ENCODE data around the gene BMP10.

BMP10 gene

DNA sequence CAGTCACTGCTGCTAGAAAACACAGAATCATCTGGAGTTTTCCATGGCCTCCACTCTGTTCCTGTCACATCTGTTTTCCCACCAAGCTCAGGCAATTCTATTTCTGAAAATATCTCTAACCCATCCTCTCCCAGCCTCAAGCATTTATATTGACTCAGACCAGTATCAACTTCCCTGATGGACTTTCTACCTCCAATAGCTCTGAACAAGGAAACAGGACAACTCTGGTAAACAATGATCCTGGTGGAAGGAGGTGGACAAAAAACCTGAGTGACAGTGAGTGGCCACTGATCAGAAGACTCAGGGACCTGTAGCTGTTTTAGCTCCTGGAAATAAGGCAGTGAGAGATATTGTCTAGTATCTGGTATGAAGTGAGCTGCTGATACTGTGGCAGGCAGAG is 23.4 kb downstream of the BMP10 start:
- no peak for DNase-seq

DNA sequence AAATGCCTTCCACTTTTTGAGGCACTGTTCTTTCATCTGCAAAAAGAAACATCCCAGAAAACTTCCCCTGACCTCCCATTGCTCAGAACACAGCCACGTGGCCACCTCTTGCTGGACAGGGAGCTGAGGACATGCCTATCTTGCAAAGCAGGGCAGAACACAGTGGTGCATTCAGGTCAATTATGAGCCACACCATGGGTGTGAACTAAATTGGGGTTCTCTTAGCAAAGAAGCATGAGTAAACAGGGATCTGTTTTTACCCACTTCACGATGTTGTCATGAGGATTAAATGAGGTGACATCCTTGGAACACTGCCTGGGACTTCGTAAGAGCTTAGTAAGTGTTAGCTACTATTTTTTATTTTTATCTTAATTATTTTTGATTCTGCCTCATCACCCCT is 25.1 kb downstream of the BMP10 start:
- DNase-seq, result no peak

DNA sequence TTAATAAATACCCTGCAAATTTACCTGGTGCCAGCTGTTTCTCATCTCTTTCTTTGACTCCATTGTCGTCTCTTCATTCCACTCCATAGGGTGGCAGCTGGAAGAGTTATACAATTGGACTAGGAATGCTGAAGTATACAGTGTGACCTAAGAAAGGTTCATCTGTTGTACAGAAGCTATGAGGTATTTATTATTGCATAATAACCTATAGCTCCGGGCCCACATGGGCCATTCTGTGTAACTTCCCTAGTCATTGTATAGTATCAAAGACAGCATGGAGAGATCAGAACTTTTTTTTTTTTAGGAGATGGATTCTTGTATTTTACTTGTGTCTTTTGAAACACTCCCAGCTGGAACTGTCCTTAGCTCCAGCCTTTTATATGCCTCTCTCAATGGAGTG is 26.2 kb downstream of the BMP10 start:
- no peak for DNase-seq

DNA sequence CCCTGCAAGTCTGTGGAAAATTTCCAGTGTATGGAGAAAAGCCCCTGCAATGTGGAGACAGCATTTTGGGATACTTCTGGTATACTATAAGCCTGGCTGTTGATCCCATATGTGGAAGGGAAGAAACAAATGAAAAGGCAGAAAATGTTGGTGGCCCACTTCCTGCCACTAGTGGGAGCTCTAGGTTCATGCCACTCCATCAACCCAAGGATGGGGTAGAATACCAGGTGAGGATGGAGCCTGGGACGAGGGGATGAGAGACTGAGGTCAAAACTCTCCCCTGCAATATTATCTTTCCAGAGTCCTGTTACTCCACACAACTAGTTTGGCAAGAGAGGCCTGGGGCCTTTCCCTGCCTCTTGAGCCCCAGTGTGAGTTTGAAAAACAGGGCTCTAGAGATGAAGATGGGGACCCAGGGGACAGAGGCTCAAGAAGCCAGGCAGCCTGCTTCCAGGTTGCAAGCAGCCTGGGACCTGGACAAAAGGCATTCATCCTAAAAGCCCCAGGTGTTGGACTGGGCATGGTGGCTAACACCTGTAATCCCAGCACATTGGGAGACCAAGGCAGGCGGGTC is 31.9 kb downstream of the BMP10 start:
- no peak for DNase-seq

DNA sequence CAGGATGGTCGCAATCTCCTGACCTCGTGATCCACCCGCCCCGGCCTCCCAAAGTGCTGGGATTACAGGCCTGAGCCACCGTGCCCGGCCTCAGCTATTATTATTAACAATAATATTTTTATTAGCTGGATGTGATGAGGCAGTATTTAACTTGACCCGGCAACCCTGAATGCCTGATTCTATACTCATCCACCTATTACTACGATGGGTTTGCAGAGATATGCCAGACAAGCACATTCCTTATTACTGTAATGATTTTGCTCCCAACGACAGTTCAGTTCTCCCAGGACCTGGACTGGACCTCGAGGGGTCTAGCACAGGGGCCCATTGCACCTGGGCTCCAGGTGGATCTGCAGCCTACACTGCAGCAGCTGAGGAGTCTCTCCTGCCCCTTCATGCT is 32.6 kb downstream of the BMP10 start:
- DNase-seq, result no peak

DNA sequence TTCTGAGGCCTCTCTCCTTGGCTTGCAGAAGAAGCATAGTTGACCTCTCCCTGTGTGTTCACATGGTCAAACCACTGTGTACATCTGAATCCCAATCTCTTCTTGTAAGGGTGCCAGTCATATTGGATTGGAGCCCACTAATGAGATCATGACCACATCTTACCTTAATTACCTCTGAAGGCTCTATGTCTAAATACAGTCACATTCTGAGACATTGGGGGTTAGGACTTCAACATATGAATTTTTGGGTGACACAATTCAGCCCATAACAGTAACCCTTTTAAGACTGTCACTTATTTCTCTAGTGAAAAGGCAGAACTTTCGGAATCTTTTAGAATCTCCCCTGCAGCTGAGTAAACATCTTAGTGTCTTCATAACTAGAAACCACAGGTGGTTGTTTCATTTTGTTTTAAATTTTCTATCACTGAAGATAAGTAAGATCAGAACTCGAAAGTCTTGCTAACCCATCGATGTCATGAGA is 33.3 kb downstream of the BMP10 start:
- no peak for DNase-seq

DNA sequence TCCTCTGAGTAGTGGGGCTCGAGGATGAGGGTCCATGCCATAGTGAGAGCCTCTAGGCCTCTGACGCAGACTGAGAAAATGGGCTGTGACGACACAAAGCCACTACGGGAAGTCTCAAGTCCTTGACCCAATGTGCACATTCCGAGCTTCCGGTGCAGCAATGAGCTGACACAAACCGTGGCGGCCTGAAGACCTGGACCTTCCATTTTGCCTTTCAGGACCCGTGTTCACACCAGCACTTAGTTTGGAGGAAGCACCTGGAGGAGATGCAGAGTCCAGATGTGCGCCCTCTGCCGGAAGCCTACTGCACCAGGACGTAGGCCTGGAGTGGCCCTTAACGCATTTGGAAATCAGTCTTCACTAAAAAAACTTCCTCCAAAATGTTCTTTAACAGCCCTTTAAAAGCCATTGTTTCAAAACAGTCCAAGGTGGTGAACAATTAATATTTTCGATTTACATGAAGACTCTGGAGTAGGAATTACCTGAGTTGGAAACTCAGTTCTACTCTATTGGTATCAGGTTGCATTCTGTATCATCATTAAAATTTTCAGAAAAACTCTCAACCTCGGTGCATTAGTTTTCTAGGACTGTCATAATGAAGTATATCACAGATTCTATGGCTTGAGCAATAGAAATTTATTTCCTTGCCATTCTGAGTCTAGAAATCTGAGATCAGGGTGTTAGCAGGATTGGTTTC is 33.9 kb downstream of the BMP10 start:
- no peak for DNase-seq

DNA sequence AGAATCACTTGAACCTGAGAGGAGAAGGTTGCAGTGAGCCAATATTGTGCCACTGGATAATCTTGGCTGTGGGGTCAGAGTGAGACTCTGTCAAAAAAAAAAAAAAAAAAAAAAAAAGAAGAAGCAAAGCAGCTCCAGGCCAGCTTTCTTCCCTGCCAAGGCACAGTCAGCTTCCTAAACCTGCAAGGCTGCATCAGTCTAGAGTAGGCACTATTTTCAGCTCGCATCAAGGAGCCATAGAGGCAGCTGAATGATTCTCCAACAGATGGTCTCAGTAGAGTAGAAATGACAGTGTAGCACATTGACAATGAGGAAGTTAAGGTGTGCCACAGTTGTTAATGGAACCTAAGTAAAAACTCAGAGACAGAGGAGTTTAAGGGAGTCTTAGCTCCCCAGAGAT is 35.6 kb downstream of the BMP10 start:
- DNase-seq, result no peak

DNA sequence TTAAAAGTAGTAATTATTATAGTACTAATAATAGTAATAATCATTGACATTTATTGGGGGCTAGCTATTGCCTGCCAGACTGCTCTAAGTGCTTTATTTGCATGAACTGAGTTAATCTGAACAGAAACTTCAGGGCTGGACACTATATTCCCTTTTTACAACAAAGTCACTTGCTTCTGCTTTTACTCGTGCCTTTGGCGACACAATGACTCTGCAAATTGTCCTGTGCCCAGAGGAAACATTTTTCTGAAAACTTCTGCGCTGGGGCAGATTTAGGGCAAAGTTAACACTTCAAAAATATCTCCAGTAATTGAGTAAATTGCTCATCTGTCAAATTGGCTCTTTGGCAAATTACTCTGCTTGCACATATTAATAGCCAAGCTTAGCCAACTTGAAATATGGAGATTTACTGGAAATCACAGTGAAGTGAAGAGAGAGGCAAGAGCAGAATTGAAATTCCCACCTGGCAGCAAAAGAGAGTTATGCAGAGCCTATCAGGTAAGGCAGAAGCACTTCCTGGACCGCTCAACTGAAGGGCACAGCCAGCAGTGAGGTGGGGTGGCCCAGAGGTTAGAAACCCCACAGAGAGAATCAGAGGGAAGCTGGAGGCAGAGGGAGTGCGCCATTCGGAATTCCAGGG is 36.3 kb downstream of the BMP10 start:
- DNase-seq, result no peak

DNA sequence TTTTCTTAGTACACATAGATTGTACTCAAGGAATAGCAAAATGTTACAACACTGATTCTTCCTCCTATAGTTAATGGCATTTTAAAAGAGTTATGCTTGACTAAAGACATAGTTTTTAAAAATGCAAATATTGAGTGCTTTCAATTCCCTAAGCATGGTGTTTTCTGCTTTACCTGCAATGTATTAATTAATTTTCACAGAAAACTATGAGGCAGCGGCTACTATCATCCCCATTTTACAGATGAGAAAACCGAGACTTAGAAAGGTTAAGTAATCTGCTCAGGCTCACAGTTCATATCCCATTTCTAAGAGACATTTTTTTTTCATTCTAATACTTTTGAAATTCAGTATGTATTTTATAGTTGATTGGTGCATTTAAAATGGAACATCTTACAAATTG is 38.0 kb downstream of the BMP10 start:
- no peak for DNase-seq

DNA sequence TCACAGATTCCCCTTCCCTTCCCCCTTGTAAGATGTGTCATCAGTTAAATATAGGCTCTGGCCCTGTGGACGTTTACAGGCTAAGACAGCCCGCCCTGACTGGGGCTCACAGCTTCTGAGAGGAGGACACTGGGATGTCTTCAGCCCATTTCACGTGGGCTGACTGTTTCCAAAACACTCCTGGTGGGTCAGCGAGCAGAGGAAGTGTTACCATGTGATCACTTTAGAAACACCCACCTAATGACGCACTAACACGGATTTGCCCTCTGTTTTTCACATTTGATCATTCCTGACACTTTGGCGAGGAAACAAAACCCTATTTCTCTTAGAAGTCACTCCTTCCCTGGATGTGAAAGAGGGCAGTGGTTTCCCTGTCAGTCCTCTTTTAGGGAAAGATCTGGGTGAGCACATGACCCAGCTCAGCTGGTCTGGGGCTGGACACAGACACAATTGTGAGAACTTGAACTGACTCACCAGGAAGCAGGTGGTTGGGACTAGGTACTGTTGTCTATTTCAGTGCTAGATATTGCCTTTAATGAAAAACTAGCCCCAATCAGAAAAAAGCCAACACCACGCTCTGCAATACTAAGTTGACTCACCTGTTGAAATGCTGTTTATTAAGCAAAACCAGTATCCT is 38.8 kb downstream of the BMP10 start:
- DNase-seq, result no peak

DNA sequence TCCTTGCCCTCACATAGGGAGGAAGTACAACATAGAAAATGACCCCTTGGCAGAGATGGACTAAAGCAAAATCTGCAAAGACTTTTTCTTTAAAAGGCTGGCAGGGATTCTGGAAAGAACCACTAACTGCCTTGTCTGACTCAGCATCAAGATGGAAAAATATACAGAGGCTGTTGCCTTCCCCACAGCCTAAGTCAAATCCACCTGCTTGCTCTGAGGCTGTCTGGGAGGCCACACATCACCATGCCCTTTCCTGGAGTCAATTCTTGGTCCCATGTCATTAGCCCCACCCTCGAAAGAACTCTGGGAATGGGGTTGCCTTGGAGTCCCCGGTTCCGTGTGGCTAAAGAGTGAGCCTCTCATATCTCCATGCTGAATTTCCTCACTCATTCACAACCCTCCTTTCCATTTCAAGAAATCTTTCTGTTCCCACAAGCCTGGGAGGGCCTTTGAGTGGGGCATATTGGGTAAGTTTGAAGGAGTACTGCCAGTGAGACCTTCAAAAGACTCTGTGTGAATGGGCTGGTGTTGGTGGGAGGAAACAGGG is 39.4 kb downstream of the BMP10 start:
- DNase-seq, result no peak

DNA sequence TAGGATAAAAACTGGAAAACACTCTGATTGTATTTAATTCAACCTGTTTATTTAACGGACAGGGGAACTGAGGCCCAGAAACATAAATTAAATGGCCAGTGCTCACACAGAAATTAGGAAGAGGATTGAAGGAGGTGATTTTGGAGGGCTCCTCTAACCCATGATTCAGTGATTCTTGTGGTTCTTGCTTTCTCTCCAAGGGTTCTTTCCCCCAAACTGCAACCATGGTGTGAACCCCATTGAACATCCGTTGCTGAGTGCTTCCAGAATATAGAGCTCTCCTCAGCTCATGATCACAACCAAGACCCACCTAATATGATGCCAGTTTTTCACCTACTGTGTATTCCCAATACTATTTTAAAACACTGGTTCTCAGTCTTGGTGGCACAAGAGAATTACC is 41.4 kb downstream of the BMP10 start:
- no peak for DNase-seq

DNA sequence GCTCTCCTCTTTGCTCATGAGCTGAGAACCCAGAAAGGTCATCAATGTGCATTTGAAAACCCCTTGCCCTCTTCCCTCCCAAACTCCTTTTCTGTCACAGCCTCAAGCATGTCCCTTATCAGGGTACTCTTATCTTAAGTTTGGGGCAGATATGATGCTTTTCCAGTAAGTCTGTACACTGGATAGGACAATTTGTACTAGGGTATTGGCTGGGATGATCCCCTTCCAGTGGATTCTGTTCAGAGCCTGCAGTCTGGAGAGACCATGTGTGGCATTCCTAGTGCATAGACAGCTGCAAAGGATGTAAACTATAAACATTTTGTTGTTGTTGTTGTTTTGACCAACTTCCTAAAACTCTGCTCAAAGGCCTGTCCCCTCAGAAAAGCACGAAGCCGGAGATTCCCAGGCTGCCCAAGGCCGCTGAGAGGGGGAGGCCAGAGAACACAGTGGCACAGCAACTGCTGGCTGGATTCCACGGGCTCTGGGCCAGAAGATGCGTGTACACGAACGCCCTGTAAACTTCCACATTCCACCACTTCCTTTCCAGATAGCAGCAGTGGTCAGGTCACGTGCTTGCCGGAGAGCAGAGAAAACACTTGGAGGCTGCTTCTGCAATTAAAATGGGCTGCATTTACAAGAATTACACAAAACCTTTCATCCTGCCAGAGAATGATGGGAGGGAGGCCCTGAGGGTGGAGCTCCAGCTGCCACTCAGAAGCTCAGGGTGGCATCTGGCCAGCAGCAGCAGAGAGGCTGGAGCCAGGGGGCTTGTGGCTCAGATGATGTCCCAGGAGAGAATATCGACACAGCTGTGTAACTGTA is 42.1 kb downstream of the BMP10 start:
- DNase-seq, result no peak

DNA sequence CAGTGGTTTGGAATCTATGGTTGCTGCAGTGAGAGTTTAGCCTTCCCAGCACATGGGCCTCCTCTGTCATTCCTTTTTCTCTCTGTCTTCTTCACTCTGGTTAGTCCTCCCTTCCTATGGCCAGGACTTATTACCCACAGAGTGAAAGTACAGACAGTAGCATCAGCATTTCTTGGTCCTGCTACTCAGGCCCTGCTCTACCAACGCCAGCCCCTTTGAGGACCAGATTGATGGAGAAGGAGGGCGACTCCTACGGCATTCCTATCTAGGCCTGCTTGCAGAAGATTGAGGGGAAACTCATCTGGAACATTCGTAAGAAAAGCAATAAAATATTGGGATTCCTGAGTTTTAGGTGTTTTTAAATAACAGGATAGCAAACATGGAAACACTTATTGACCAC is 43.5 kb downstream of the BMP10 start:
- no peak for DNase-seq

DNA sequence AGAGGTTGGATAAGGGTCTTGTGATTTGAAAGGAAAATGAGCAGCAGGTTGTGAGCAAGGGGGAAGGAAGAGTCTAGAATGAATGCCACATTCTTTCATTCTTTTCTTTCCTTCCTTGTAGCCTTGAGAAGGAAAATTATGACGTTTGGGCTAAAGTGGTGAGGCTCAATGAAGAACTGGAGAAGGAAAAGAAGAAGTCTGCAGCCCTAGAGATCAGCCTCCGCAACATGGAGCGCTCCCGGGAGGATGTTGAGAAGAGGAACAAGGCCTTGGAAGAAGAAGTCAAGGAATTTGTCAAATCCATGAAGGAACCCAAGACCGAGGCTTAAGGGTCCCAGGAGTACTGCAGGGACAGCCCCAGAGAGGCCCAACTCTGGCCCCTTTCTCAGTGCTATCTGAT is 45.3 kb downstream of the BMP10 start:
- no peak for DNase-seq

DNA sequence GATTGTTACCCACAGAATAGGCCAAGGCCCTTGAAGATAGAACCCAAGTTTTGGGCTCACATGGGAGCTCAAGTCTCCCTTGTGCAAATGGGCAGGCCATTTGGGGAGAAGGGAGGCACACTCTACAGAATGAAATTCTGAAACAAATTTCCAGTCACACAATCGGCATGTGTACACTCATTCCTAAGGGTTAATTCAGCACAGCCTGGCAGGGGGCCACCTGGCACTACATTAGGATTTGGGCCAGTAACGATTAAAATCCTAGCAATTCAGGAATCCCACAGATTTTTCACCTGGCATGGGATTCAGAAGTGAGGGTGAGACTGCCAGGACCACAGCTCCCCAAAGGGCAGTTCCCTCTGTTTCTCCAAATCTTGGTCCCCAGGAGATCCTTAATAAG is 46.4 kb downstream of the BMP10 start:
- no peak for DNase-seq

DNA sequence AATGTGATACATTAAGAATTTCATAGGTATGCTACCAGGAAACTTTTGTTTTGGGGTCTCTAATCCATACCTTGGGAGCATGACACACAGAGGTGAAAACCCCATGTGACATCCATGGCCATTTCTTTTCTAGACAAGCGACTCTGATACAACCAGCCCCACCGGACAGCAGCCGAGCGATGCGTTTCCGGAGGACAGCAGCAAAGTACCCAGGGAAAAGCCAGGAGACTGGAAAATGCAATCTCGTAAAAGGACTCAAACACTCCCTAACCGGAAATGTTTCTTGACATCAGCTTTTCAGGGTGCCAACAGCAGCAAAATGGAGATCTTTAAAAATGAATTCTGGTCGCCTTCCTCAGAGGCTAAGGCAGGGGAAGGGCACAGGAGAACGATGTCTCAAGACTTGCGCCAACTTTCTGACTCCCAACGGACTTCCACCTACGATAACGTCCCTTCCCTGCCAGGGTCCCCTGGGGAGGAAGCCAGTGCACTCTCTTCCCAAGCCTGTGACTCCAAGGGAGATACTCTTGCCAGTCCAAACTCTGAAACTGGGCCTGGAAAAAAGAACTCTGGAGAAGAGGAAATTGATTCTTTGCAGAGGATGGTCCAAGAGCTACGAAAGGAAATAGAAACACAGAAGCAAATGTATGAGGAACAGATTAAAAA is 48.9 kb downstream of the BMP10 start:
- DNase-seq, result no peak

DNA sequence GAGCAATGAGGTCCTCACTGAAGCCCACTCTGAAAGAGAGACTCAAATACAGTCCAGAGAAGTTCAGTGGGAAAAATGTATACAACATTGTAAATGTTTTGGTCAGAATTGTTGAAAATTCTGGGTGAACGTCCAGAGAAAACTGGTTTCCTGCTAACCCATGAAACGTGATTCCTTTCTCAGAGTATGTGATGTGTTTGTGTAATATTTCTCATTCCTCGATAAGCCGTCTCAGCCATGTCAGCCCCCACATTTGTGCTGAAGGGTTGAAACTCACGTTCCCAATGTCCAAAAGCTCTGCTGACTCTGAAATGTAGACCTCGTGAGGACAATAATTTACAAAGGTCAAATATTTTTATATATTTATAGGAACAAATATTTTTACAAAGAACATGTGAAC is 51.6 kb downstream of the BMP10 start:
- DNase-seq, result no peak

DNA sequence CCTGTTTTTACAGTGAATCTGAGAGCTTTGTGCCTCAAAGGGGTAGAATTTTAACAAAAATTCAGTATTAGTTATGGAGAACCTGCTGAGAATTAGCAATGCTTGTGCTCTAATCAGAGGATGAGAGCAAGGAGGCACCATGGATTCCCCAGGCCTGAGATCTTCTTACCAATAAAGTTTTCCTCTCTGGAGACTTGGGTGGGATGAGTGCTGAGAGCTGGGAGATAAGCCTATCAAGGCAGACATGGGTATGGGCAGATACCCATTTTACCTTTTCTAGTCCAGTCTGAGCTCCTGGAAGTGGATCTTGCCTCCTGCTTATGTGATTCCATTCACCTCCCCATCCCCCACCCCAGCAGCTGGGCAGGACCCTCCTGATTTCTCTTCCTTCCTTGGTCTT is 53.9 kb downstream of the BMP10 start:
- no peak for DNase-seq
